Liver (tissue), 9 donors: ENCODE measurements around the gene FAM209B. TPM values are rescaled to one million over a fixed set of nuclear protein-coding genes. Genes with fewer than 3 reads are reported as not detected.

Source experiments
- DNase-seq: peaks from one replicate; pipeline ENCODE4 v3.0.0-alpha.2; 2017; ENCODE audit warnings: low spot score
- H3K27ac ChIP-seq, 2 donors: one replicate each; pipeline ENCODE4 v1.7.0; 2013; ENCODE audit warnings: inconsistent platforms in 2 of 2, low read length in 2 of 2, control low read depth in 1 of 2, low read depth in 1 of 2, mild to moderate bottlenecking in 1 of 2
- H3K27me3 ChIP-seq, 4 donors: one replicate each; pipeline versions ENCODE4 v1.6.1 to v1.7.0; 2013; ENCODE audit warnings: low read length in 3 of 4, inconsistent platforms in 1 of 4, mild to moderate bottlenecking in 1 of 4, moderate library complexity in 1 of 4; ENCODE audit not compliant: control insufficient read depth in 4 of 4, insufficient read depth in 4 of 4
- H3K36me3 ChIP-seq, 4 donors: one replicate each; pipeline versions ENCODE4 v1.6.1 to v1.7.0; 2013; ENCODE audit warnings: low read length in 3 of 4, mild to moderate bottlenecking in 3 of 4, low read depth in 1 of 4, moderate library complexity in 1 of 4; ENCODE audit not compliant: control insufficient read depth in 4 of 4, insufficient read depth in 3 of 4
- H3K4me1 ChIP-seq, 4 donors: one replicate each; pipeline versions ENCODE4 v1.6.1 to v1.7.0; 2013; ENCODE audit warnings: low read length in 3 of 4, mild to moderate bottlenecking in 3 of 4, moderate library complexity in 1 of 4; ENCODE audit not compliant: control insufficient read depth in 4 of 4, insufficient read depth in 4 of 4
- H3K4me3 ChIP-seq, 3 donors: one replicate each; pipeline versions ENCODE4 v1.6.1 to v1.7.0; 2013; ENCODE audit warnings: low read length in 3 of 3, control low read depth in 1 of 3, low read depth in 1 of 3, mild to moderate bottlenecking in 1 of 3
- H3K9ac ChIP-seq, 2 donors: one replicate each; pipeline ENCODE4 v1.7.0; 2013; ENCODE audit warnings: low read length in 2 of 2, mild to moderate bottlenecking in 2 of 2, moderate library complexity in 2 of 2, control low read depth in 1 of 2, low read depth in 1 of 2
- H3K9me3 ChIP-seq, 4 donors: one replicate each; pipeline versions ENCODE4 v1.6.1 to v1.7.0; 2013; ENCODE audit warnings: low read length in 3 of 4; ENCODE audit not compliant: control insufficient read depth in 4 of 4
- ATF3 ChIP-seq: IDR thresholded peaks from 2 replicates; pipeline ENCODE4 v1.6.1; 2016; ENCODE audit warnings: antibody characterized with exemption
- EGR1 ChIP-seq, 2 donors: IDR thresholded peaks; 2 replicates each; pipeline ENCODE4 v1.6.1; 2016 to 2018; ENCODE audit warnings: antibody characterized with exemption in 2 of 2, low read depth in 2 of 2
- FOXA1 ChIP-seq: IDR thresholded peaks from 2 replicates; pipeline ENCODE4 v1.6.1; 2016; ENCODE audit warnings: antibody characterized with exemption
- FOXA2 ChIP-seq: IDR thresholded peaks from 2 replicates; pipeline ENCODE4 v1.6.1; 2016; ENCODE audit warnings: antibody characterized with exemption
- GABPA ChIP-seq, 2 donors: IDR thresholded peaks in 1 of 2; conservative IDR thresholded peaks in 1 of 2; 2 replicates each; pipeline ENCODE4 v1.6.1; 2016; ENCODE audit warnings: antibody characterized with exemption in 2 of 2, mild to moderate bottlenecking in 1 of 2, moderate library complexity in 1 of 2
- HNF4A ChIP-seq, 2 donors: conservative IDR thresholded peaks; 2 replicates each; pipeline ENCODE4 v1.6.1; 2016; ENCODE audit warnings: antibody characterized with exemption in 2 of 2, mild to moderate bottlenecking in 2 of 2
- HNF4G ChIP-seq: IDR thresholded peaks from 2 replicates; pipeline ENCODE4 v1.6.1; 2016; ENCODE audit warnings: antibody characterized with exemption
- JUND ChIP-seq, 2 donors: IDR thresholded peaks; 2 replicates each; pipeline ENCODE4 v1.6.1; 2016; ENCODE audit warnings: antibody characterized with exemption in 2 of 2
- MAX ChIP-seq: IDR thresholded peaks from 2 replicates; pipeline ENCODE4 v1.6.1; 2016; ENCODE audit warnings: antibody characterized with exemption
- NR2F2 ChIP-seq: IDR thresholded peaks from 2 replicates; pipeline ENCODE4 v1.6.1; 2016; ENCODE audit warnings: antibody characterized with exemption
- RAD21 ChIP-seq, 2 donors: IDR thresholded peaks; 2 replicates each; pipeline ENCODE4 v1.6.1; 2016; ENCODE audit warnings: antibody characterized with exemption in 2 of 2, mild to moderate bottlenecking in 2 of 2
- REST ChIP-seq: IDR thresholded peaks from 2 replicates; pipeline ENCODE4 v1.6.1; 2016; ENCODE audit warnings: antibody characterized with exemption, mild to moderate bottlenecking
- SP1 ChIP-seq: IDR thresholded peaks from 2 replicates; pipeline ENCODE4 v1.6.1; 2018; ENCODE audit warnings: antibody characterized with exemption, mild to moderate bottlenecking
- TAF1 ChIP-seq: conservative IDR thresholded peaks from 2 replicates; pipeline ENCODE4 v1.6.1; 2016; ENCODE audit warnings: antibody characterized with exemption, mild to moderate bottlenecking
- YY1 ChIP-seq: IDR thresholded peaks from 2 replicates; pipeline ENCODE4 v1.6.1; 2016; ENCODE audit warnings: antibody characterized with exemption, mild to moderate bottlenecking
- ZBTB33 ChIP-seq: IDR thresholded peaks from 2 replicates; pipeline ENCODE4 v1.6.1; 2016; ENCODE audit warnings: antibody characterized with exemption
- WGBS: extraction: QIAGEN DNeasy Blood & Tissue Kit; methylation state at CpG from one replicate; pipeline ENCODE4 v1.1.7; 2013; 5-methylcytosine and 5-hydroxymethylcytosine counted together
- polyA plus RNA-seq, 2 donors: library from polyadenylated mRNA; stranded (reverse) in 1 of 2; unstranded in 1 of 2; fragments of 200-250 nt in 1 of 2; fragments of >200 nt in 1 of 2; fragmentation: Nextera tagmentation in 1 of 2; extraction: Ambion mirVana in 1 of 2; gene quantifications; one replicate each; pipeline versions ENCODE4 v1.2.1 to v1.2.3, GENCODE V29; 2013 to 2015
- total RNA-seq, 2 donors: library from RNA; depleted of rRNA; stranded (reverse); fragments of >200 nt; gene quantifications; one replicate each; pipeline ENCODE4 v1.2.3, GENCODE V29; 2014
- TF ChIP-seq, protein P1 (sequence below): fragments of 150-350 bp; IDR thresholded peaks from 2 replicates; pipeline ENCODE4 v1.5.1; 2017; ENCODE audit warnings: improper control_type of control experiment, low read depth, low read length; ENCODE audit not compliant: missing input control
- donor health status: healthy.
- donor health status: healthy.
- donor health status: healthy.
- donor health status: healthy.
- donor health status: healthy.

Gene FAM209B
- total and polyA plus RNA-seq, 4 donors = 0.38 TPM; not detected in 3

- Histone ChIP-seq H3K36me3 (no peaks in the 10 kb centered on the region), H3K27me3 (peaks cover 0 to 5% (median 0%) of the 10 kb centered on the region in 4 donors), H3K9ac (no peak overlapping the region), H3K4me1 (no peaks in the 10 kb centered on the region), H3K9me3 (no peaks in the 10 kb centered on the region), H3K27ac (no peak overlapping the region), H3K4me3 (no peak overlapping the region)
- TF ChIP-seq ZBTB33 (no peak), HNF4A (conservative IDR thresholded peaks at IDR 0.05) (no peak), MAX (no peak), SP1 (no peak), REST (no peak), HNF4G (no peak), FOXA1 (no peak), NR2F2 (no peak), EGR1 (IDR thresholded peaks at IDR 0.05; ENCODE audit: low read depth in 2 of 2) (no peak), RAD21 (IDR thresholded peaks at IDR 0.05) (no peak), ATF3 (no peak), TAF1 (no peak), GABPA (IDR thresholded peaks at IDR 0.05 in 1 of 2, conservative IDR thresholded peaks at IDR 0.05 in 1 of 2) (no peak), JUND (IDR thresholded peaks at IDR 0.05) (no peak)
- TF ChIP-seq, protein P1, sequence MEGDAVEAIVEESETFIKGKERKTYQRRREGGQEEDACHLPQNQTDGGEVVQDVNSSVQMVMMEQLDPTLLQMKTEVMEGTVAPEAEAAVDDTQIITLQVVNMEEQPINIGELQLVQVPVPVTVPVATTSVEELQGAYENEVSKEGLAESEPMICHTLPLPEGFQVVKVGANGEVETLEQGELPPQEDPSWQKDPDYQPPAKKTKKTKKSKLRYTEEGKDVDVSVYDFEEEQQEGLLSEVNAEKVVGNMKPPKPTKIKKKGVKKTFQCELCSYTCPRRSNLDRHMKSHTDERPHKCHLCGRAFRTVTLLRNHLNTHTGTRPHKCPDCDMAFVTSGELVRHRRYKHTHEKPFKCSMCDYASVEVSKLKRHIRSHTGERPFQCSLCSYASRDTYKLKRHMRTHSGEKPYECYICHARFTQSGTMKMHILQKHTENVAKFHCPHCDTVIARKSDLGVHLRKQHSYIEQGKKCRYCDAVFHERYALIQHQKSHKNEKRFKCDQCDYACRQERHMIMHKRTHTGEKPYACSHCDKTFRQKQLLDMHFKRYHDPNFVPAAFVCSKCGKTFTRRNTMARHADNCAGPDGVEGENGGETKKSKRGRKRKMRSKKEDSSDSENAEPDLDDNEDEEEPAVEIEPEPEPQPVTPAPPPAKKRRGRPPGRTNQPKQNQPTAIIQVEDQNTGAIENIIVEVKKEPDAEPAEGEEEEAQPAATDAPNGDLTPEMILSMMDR = no peak
- WGBS = 83% methylated on average over 4 of the region's 4 CpGs
- no peak for DNase-seq
Measured at GRCh38 chr20:56572172-56572571, 39.1 kb downstream of the FAM209B start.

- Histone ChIP-seq H3K27me3 (peaks cover 0 to 5% (median 0%) of the 10 kb centered on the region in 4 donors), H3K4me1 (no peaks in the 10 kb centered on the region), H3K27ac (no peak overlapping the region), H3K9me3 (no peaks in the 10 kb centered on the region), H3K9ac (no peak overlapping the region), H3K36me3 (no peaks in the 10 kb centered on the region), H3K4me3 (no peak overlapping the region)
- DNase-seq = no peak
- 87% methylated on average over 5 of the region's 5 CpGs for WGBS
- TF ChIP-seq RAD21 (IDR thresholded peaks at IDR 0.05) (no peak), HNF4G (no peak), YY1 (no peak), FOXA1 (no peak), HNF4A (conservative IDR thresholded peaks at IDR 0.05) (no peak), GABPA (IDR thresholded peaks at IDR 0.05 in 1 of 2, conservative IDR thresholded peaks at IDR 0.05 in 1 of 2) (no peak), SP1 (no peak), ATF3 (no peak), EGR1 (IDR thresholded peaks at IDR 0.05; ENCODE audit: low read depth in 2 of 2) (no peak), NR2F2 (no peak), TAF1 (no peak), MAX (no peak), JUND (IDR thresholded peaks at IDR 0.05) (no peak), FOXA2 (no peak), ZBTB33 (no peak)
- TF ChIP-seq, protein P1 = no peak
Measured at GRCh38 chr20:56573986-56574385, 40.9 kb downstream of the FAM209B start.
